HCT116 (cell line): ENCODE measurements around the gene KRT24. TPM values are rescaled to one million over a fixed set of nuclear protein-coding genes. Genes with fewer than 3 reads are reported as not detected.

Experiments
- ATAC-seq: fragments of 200-7000 bp; cut with Tn5 transposase; 2 replicates; pipeline ENCODE4 v1.9.1; 2020; ENCODE audit warnings: mild to moderate bottlenecking, moderate library complexity
- BruUV-seq: library from RNA; stranded (reverse); fragments of 400-500 nt; replicated peaks from 2 replicates; lab custom pipeline; 2021; lab: Mats Ljungman, UMichigan
- CTCF ChIA-PET: fragments of 300-600 bp; sonication (Branson Sonifier 250); formaldehyde crosslinking; loops from one replicate; lab custom pipeline; 2021; ENCODE audit warnings: antibody characterized with exemption; lab: Charles Lee
- POLR2A ChIA-PET: fragments of 300-600, 350-600 bp; sonication (Branson Sonifier 250); formaldehyde crosslinking; loops from one replicate; lab custom pipeline; 2021; ENCODE audit warnings: antibody characterized with exemption; lab: Charles Lee
- RAD21 ChIA-PET, 2 experiments: fragments of 300-600 bp; sonication (Branson Sonifier 250); formaldehyde crosslinking; loops; one replicate each; lab custom pipeline; 2023; ENCODE audit warnings: low total read pairs in 2 of 2; ENCODE audit not compliant: uncharacterized antibody in 2 of 2, unreplicated experiment in 2 of 2, low non-redundant PET in 1 of 2; lab: Charles Lee
- DNase-seq: peaks from one replicate; pipeline ENCODE4 v3.0.0-alpha.2; 2010; ENCODE audit warnings: low read depth, low spot score
- H2AFZ ChIP-seq: fragments of 200-600 bp; shearing (Covaris generic), sonication (generic); 2 replicates; pipeline ENCODE4 v1.6.1; 2017; ENCODE audit warnings: low read depth, mixed run types, mixed read lengths, antibody characterized with exemption, low read length; ENCODE audit not compliant: poor library complexity, severe bottlenecking
- H3K27ac ChIP-seq: 2 replicates; pipeline ENCODE4 v1.5.1; 2012; ENCODE audit warnings: low read depth, low read length
- H3K27me3 ChIP-seq: fragments of 200-600 bp; sonication (generic); 2 replicates; pipeline ENCODE4 v1.6.1; 2016; ENCODE audit warnings: mixed run types, low read length, mixed read lengths; ENCODE audit not compliant: insufficient read depth
- H3K36me3 ChIP-seq, 2 experiments: fragments of 200-500 bp in 1 of 2; fragments of 200-600 bp in 1 of 2; sonication (Bioruptor generic) in 1 of 2; sonication (generic) in 1 of 2; 2 replicates each; pipeline versions ENCODE4 v1.5.1 to v1.6.1; 2014 to 2016; ENCODE audit warnings: low read length in 2 of 2, inconsistent platforms in 1 of 2, mixed read lengths in 1 of 2, mixed run types in 1 of 2; ENCODE audit not compliant: insufficient read depth in 2 of 2, control insufficient read depth in 1 of 2
- H3K4me1 ChIP-seq, 2 experiments: fragments of 200-600 bp in 1 of 2; sonication (generic) in 1 of 2; 2 replicates each; pipeline versions ENCODE4 v1.5.1 to v1.6.1; 2012 to 2017; ENCODE audit warnings: low read length in 2 of 2, inconsistent platforms in 1 of 2, mild to moderate bottlenecking in 1 of 2, mixed read lengths in 1 of 2, mixed run types in 1 of 2, moderate library complexity in 1 of 2; ENCODE audit not compliant: insufficient read depth in 2 of 2, control insufficient read depth in 1 of 2
- H3K4me2 ChIP-seq: fragments of 200-600 bp; sonication (generic); 2 replicates; pipeline ENCODE4 v1.6.1; 2017; ENCODE audit warnings: mixed run types, low read length, mixed read lengths
- H3K4me3 ChIP-seq, 2 experiments: fragments of 200-600 bp in 1 of 2; sonication (generic) in 1 of 2; replicated peaks in 1 of 2; 2 replicates each; pipeline ENCODE4 v1.5.1; 2011 to 2016; ENCODE audit warnings: low read length in 2 of 2, control low read depth in 1 of 2, low read depth in 1 of 2, mild to moderate bottlenecking in 1 of 2, mixed read lengths in 1 of 2, mixed run types in 1 of 2
- H3K79me2 ChIP-seq: fragments of 200-600 bp; sonication (generic); 2 replicates; pipeline ENCODE4 v1.6.1; 2017; ENCODE audit warnings: mild to moderate bottlenecking, mixed run types, low read length, moderate library complexity, mixed read lengths; ENCODE audit not compliant: insufficient read depth
- H3K9ac ChIP-seq: fragments of 200-600 bp; sonication (generic); 2 replicates; pipeline ENCODE4 v1.6.1; 2016; ENCODE audit warnings: low read length, mixed read lengths
- H3K9me2 ChIP-seq: fragments of 200-600 bp; sonication (generic), shearing (Covaris generic); 2 replicates; pipeline ENCODE4 v1.6.1; 2017; ENCODE audit warnings: mixed run types, mild to moderate bottlenecking, moderate library complexity; ENCODE audit not compliant: insufficient read depth
- H3K9me3 ChIP-seq, 2 experiments: fragments of 200-500 bp in 1 of 2; fragments of 200-600 bp in 1 of 2; sonication (Bioruptor generic) in 1 of 2; sonication (generic) in 1 of 2; 2 replicates each; pipeline ENCODE4 v1.6.1; 2014 to 2017; ENCODE audit warnings: low read length in 2 of 2, mixed read lengths in 2 of 2, inconsistent platforms in 1 of 2, low read depth in 1 of 2, mild to moderate bottlenecking in 1 of 2, mixed run types in 1 of 2, moderate library complexity in 1 of 2; ENCODE audit not compliant: control insufficient read depth in 1 of 2, insufficient read depth in 1 of 2
- H4K20me1 ChIP-seq: fragments of 200-600 bp; sonication (generic), shearing (Covaris generic); 2 replicates; pipeline ENCODE4 v1.6.1; 2017; ENCODE audit warnings: mixed run types, mild to moderate bottlenecking, moderate library complexity; ENCODE audit not compliant: insufficient read depth
- ATF3 ChIP-seq: IDR thresholded peaks from 2 replicates; pipeline ENCODE4 v1.6.1; 2012
- EGR1 ChIP-seq: IDR thresholded peaks from 2 replicates; pipeline ENCODE4 v1.6.1; 2012; ENCODE audit warnings: low read depth
- ELF1 ChIP-seq: IDR thresholded peaks from 2 replicates; pipeline ENCODE4 v1.6.1; 2012; ENCODE audit warnings: low read depth, borderline replicate concordance
- POLR2A ChIP-seq: IDR thresholded peaks from 2 replicates; pipeline ENCODE4 v1.7.0; 2011; ENCODE audit warnings: borderline replicate concordance; ENCODE audit not compliant: insufficient read depth, insufficient read length; ENCODE audit errors: extremely low read depth
- TCF7L2 ChIP-seq: IDR thresholded peaks from 2 replicates; pipeline ENCODE4 v1.7.0; 2011; ENCODE audit warnings: borderline replicate concordance, inconsistent platforms; ENCODE audit not compliant: insufficient read depth, insufficient read length; ENCODE audit errors: extremely low read depth
- ZNF274 ChIP-seq: fragments of 200-500 bp; sonication (Bioruptor generic); IDR thresholded peaks from 2 replicates; pipeline ENCODE4 v1.6.1; 2014; ENCODE audit warnings: mild to moderate bottlenecking, low read depth, low read length, inconsistent platforms
- intact Hi-C: fragments of 100-400 bp; cut with micrococcal nuclease; formaldehyde crosslinking; loops from 2 replicates; pipeline ENCODE4 v1.10.0; 2022
- total RNA-seq: library from RNA; stranded (reverse); gene quantifications from one replicate; pipeline ENCODE4 v1.2.1, GENCODE V29; 2021; ENCODE audit not compliant: unreplicated experiment

KRT24 gene
- total RNA-seq, 1 experiment from 2014 or later, result not detected

GRCh38 chr17:40679523-40679907 is 24.0 kb downstream of the KRT24 start:
- Histone ChIP-seq H3K27ac (no peak overlapping the region), H3K9ac (no peak overlapping the region), H3K27me3 (no peaks in the 10 kb centered on the region), H3K4me3 (no peak overlapping the region), H3K4me1 (peaks cover 0 to 6% of the 10 kb centered on the region in 2 experiments; a peak in 3 of 4 replicates), H3K4me2 (no peak overlapping the region), H4K20me1 (no peaks in the 10 kb centered on the region), H3K9me2 (no peaks in the 10 kb centered on the region), H2AFZ (no peak overlapping the region), H3K79me2 (no peaks in the 10 kb centered on the region), H3K9me3 (no peaks in the 10 kb centered on the region), H3K36me3 (no peaks in the 10 kb centered on the region)
- no peak for DNase-seq
- TF ChIP-seq ELF1 (no peak), ATF3 (no peak), ZNF274 (no peak), TCF7L2 (no peak), EGR1 (no peak)
- no TSS peak for BruUV-seq
- CTCF ChIA-PET, result no interaction called here
- RAD21 ChIA-PET, result no interaction called here
- POLR2A ChIA-PET, result no interaction called here
- ATAC-seq, result no peak
- intact Hi-C loops, result no loop called here

- H3K4me2 ChIP-seq, result no peak overlapping the region
- no peak overlapping the region for H3K27ac ChIP-seq
- intact Hi-C loops, result no loop called here
- ChIA-PET CTCF (no interaction called here), RAD21 (no interaction called here)
- no peaks in the 10 kb centered on the region for H3K27me3 ChIP-seq
- no peaks in the 10 kb centered on the region for H3K36me3 ChIP-seq
- no peaks in the 10 kb centered on the region for H3K9me2 ChIP-seq
- H2AFZ ChIP-seq, result no peak overlapping the region
- H3K4me1 ChIP-seq, result peaks cover 0 to 6% of the 10 kb centered on the region in 2 experiments; a peak in 3 of 4 replicates
- no peaks in the 10 kb centered on the region for H4K20me1 ChIP-seq
- no peak for ATAC-seq
- no peak overlapping the region for H3K4me3 ChIP-seq
- no peaks in the 10 kb centered on the region for H3K79me2 ChIP-seq
- DNase-seq, result no peak
- no peaks in the 10 kb centered on the region for H3K9me3 ChIP-seq
- no peak overlapping the region for H3K9ac ChIP-seq
- no peak for TF ChIP-seq TCF7L2
- no peak for TF ChIP-seq POLR2A
- TF ChIP-seq, all 23 proteins: peak for 0
- POLR2A ChIA-PET, result no interaction called here
- no TSS peak for BruUV-seq
Measured at GRCh38 chr17:40678902-40679522, 24.5 kb downstream of the KRT24 start.
